H1 (cell line): ENCODE data around the gene ENTPD2. TPM values are rescaled to one million over a fixed set of nuclear protein-coding genes. Genes with fewer than 3 reads are reported as not detected.

Experiments
- CTCF ChIA-PET: fragments of 300-600 bp; sonication (Branson Sonifier 250); formaldehyde crosslinking; loops from one replicate; lab custom pipeline; 2021; ENCODE audit not compliant: partially characterized antibody; lab: Charles Lee
- POLR2A ChIA-PET: fragments of 300-600 bp; sonication (Branson Sonifier 250); formaldehyde crosslinking; loops from one replicate; lab custom pipeline; 2021; ENCODE audit warnings: inconsistent platforms; ENCODE audit not compliant: partially characterized antibody; lab: Charles Lee
- DNase-seq, 2 experiments: peaks; one replicate each; pipeline versions ENCODE4 v3.0.0 to v3.0.0-alpha.2; 2010 to 2022; ENCODE audit warnings: low spot score in 2 of 2, low read depth in 1 of 2, mixed read lengths in 1 of 2
- FAIRE-seq: peaks from 2 replicates; lab custom pipeline; 2011; peaks lifted over from hg19 to GRCh38; lab: Jason Lieb, UNC
- H2AFZ ChIP-seq: 2 replicates; pipeline ENCODE4 v1.8.1; 2012; ENCODE audit warnings: low read length, inconsistent platforms
- H2AK5ac ChIP-seq: 2 replicates; pipeline ENCODE4 v1.6.1; 2013; ENCODE audit warnings: low read depth, low read length
- H2BK120ac ChIP-seq: replicated peaks from 2 replicates; pipeline ENCODE3; 2013; ENCODE audit warnings: low read depth, low read length, inconsistent platforms
- H2BK12ac ChIP-seq: 2 replicates; pipeline ENCODE4 v1.6.1; 2013; ENCODE audit warnings: low read depth, low read length
- H2BK15ac ChIP-seq: 2 replicates; pipeline ENCODE4 v1.6.1; 2013; ENCODE audit warnings: low read length
- H2BK20ac ChIP-seq: 2 replicates; pipeline ENCODE4 v1.6.1; 2013; ENCODE audit warnings: low read length
- H2BK5ac ChIP-seq: 2 replicates; pipeline ENCODE4 v1.6.1; 2013; ENCODE audit warnings: low read depth, low read length
- H3K14ac ChIP-seq: 2 replicates; pipeline ENCODE4 v1.6.1; 2013; ENCODE audit warnings: inconsistent platforms; ENCODE audit not compliant: insufficient read length
- H3K18ac ChIP-seq: 2 replicates; pipeline ENCODE4 v1.6.1; 2013; ENCODE audit warnings: low read length; ENCODE audit errors: extremely low read depth
- H3K23ac ChIP-seq: 2 replicates; pipeline ENCODE4 v1.6.1; 2013; ENCODE audit warnings: inconsistent platforms; ENCODE audit not compliant: insufficient read length
- H3K23me2 ChIP-seq: 2 replicates; pipeline ENCODE4 v1.6.1; 2013; ENCODE audit warnings: low read depth, low read length
- H3K27ac ChIP-seq: 2 replicates; pipeline ENCODE4 v1.6.1; 2011; ENCODE audit warnings: low read depth, low read length, inconsistent platforms
- H3K27me3 ChIP-seq, 4 experiments: replicated peaks in 1 of 4; 1 replicate in 1 of 4; 2 replicates in 3 of 4; pipeline versions ENCODE4 v1.6.1 to v1.8.1; 2011 to 2013; ENCODE audit warnings: low read length in 3 of 4, mild to moderate bottlenecking in 3 of 4, inconsistent platforms in 2 of 4, mixed read lengths in 2 of 4, moderate library complexity in 1 of 4; ENCODE audit not compliant: control insufficient read depth in 3 of 4, insufficient read depth in 3 of 4; ENCODE audit errors: extremely low read depth in 1 of 4
- H3K36me3 ChIP-seq, 4 experiments: 2 replicates each; pipeline versions ENCODE4 v1.6.1 to v1.8.1; 2011 to 2013; ENCODE audit warnings: mild to moderate bottlenecking in 4 of 4, low read length in 3 of 4, moderate library complexity in 2 of 4, control low read depth in 1 of 4, inconsistent platforms in 1 of 4; ENCODE audit not compliant: insufficient read depth in 4 of 4, control insufficient read depth in 2 of 4
- H3K4ac ChIP-seq: replicated peaks from 2 replicates; pipeline ENCODE3; 2013; ENCODE audit warnings: low read length, low read depth, mixed read lengths, inconsistent platforms; ENCODE audit not compliant: insufficient read length
- H3K4me1 ChIP-seq, 4 experiments: replicated peaks in 1 of 4; 1 replicate in 1 of 4; 2 replicates in 3 of 4; pipeline versions ENCODE4 v1.6.1 to v1.8.1; 2011 to 2013; ENCODE audit warnings: low read length in 3 of 4, inconsistent platforms in 2 of 4, mixed read lengths in 1 of 4; ENCODE audit not compliant: insufficient read depth in 4 of 4, control insufficient read depth in 3 of 4
- H3K4me2 ChIP-seq, 2 experiments: 2 replicates each; pipeline versions ENCODE4 v1.6.1 to v1.8.1; 2011 to 2013; ENCODE audit warnings: low read depth in 2 of 2, low read length in 2 of 2, control low read depth in 1 of 2, inconsistent platforms in 1 of 2, mild to moderate bottlenecking in 1 of 2; ENCODE audit not compliant: insufficient read depth in 1 of 2
- H3K4me3 ChIP-seq, 4 experiments: fragments of 200-600, 300-600 bp in 1 of 4; sonication (generic), shearing (Covaris generic), sonication (Bioruptor Twin) in 1 of 4; 2 replicates each; pipeline versions ENCODE4 v1.5.1 to v1.8.1; 2011 to 2016; ENCODE audit warnings: low read length in 4 of 4, low read depth in 3 of 4, control low read depth in 2 of 4, inconsistent platforms in 2 of 4, mild to moderate bottlenecking in 2 of 4, mixed read lengths in 1 of 4, moderate library complexity in 1 of 4; ENCODE audit not compliant: insufficient read depth in 2 of 4; ENCODE audit errors: extremely low read depth in 1 of 4
- H3K56ac ChIP-seq: replicated peaks from 2 replicates; pipeline ENCODE3; 2013; ENCODE audit warnings: low read depth, mild to moderate bottlenecking, mixed read lengths, low read length, inconsistent platforms; ENCODE audit not compliant: insufficient read length
- H3K79me1 ChIP-seq: 2 replicates; pipeline ENCODE4 v1.6.1; 2013; ENCODE audit warnings: low read depth, low read length, control low read depth
- H3K79me2 ChIP-seq, 2 experiments: 2 replicates each; pipeline versions ENCODE4 v1.6.1 to v1.8.1; 2012 to 2013; ENCODE audit warnings: low read length in 2 of 2, mild to moderate bottlenecking in 2 of 2, inconsistent platforms in 1 of 2; ENCODE audit not compliant: insufficient read depth in 2 of 2, control insufficient read depth in 1 of 2
- H3K9ac ChIP-seq, 4 experiments: replicated peaks in 1 of 4; 1 replicate in 1 of 4; 2 replicates in 3 of 4; pipeline versions ENCODE4 v1.6.1 to v1.8.1; 2011 to 2013; ENCODE audit warnings: low read depth in 3 of 4, low read length in 3 of 4, control low read depth in 2 of 4, mild to moderate bottlenecking in 2 of 4, moderate library complexity in 2 of 4, inconsistent platforms in 1 of 4; ENCODE audit errors: extremely low read depth in 1 of 4
- H3K9me3 ChIP-seq, 2 experiments: 2 replicates each; pipeline versions ENCODE4 v1.6.1 to v1.8.1; 2012 to 2013; ENCODE audit warnings: mild to moderate bottlenecking in 2 of 2, moderate library complexity in 2 of 2, control low read depth in 1 of 2, inconsistent platforms in 1 of 2, low read depth in 1 of 2, low read length in 1 of 2, mixed read lengths in 1 of 2; ENCODE audit not compliant: insufficient read depth in 2 of 2
- H4K20me1 ChIP-seq, 2 experiments: replicated peaks in 1 of 2; 2 replicates each; pipeline versions ENCODE3 to v1.8.1; 2011 to 2013; ENCODE audit warnings: inconsistent platforms in 2 of 2, low read length in 2 of 2, mild to moderate bottlenecking in 1 of 2; ENCODE audit not compliant: insufficient read depth in 2 of 2, control insufficient read depth in 1 of 2
- H4K5ac ChIP-seq: 2 replicates; pipeline ENCODE4 v1.6.1; 2013; ENCODE audit warnings: low read length, low read depth, mixed read lengths, inconsistent platforms; ENCODE audit not compliant: insufficient read length
- H4K8ac ChIP-seq: 2 replicates; pipeline ENCODE4 v1.8.0; 2013; ENCODE audit warnings: mild to moderate bottlenecking, moderate library complexity, low read length, inconsistent platforms; ENCODE audit not compliant: insufficient read depth; ENCODE audit errors: extremely low read depth
- H4K91ac ChIP-seq: replicated peaks from 2 replicates; pipeline ENCODE3; 2013; ENCODE audit warnings: low read length, mixed read lengths, inconsistent platforms; ENCODE audit not compliant: insufficient read length
- CTBP2 ChIP-seq: IDR thresholded peaks from 2 replicates; pipeline ENCODE4 v1.7.0; 2011; ENCODE audit warnings: borderline replicate concordance, mild to moderate bottlenecking, moderate library complexity, mixed read lengths, low read length; ENCODE audit not compliant: insufficient read depth, insufficient read length
- WGBS, 2 experiments: shearing (Covaris generic) in 1 of 2; methylation state at CpG; one replicate each; pipeline versions ENCODE4 v1.1.6 to v1.1.7; 2013 to 2015; ENCODE audit warnings: low lambda C conversion rate in 2 of 2, mixed read lengths in 2 of 2, inconsistent platforms in 1 of 2, low coverage in 1 of 2, missing lambda C conversion rate in 1 of 2; ENCODE audit not compliant: insufficient replicate concordance in 2 of 2, insufficient coverage in 1 of 2, insufficient read length in 1 of 2; ENCODE audit errors: extremely low coverage in 1 of 2, missing lambda C conversion rate in 1 of 2; 5-methylcytosine and 5-hydroxymethylcytosine counted together
- polyA plus RNA-seq, 7 experiments: library from polyadenylated mRNA; depleted of rRNA in 3 of 7; stranded (reverse) in 5 of 7; unstranded in 2 of 7; fragments of >200 nt in 5 of 7; fragments of 200-250 nt in 2 of 7; gene quantifications; 1 replicate in 5 of 7; 2 replicates in 1 of 7; 4 replicates in 1 of 7; pipeline versions ENCODE4 v1.2.1 to v1.2.3, GENCODE V29; 2011 to 2013; ENCODE audit warnings: missing spikeins in 2 of 7, mixed read lengths in 2 of 7
- total RNA-seq: library from RNA; stranded (reverse); fragmentation: NEBNext Ultra II Directional; extraction: Animal tissue kit (Norgen Biotek cat#: 25700); gene quantifications from 2 replicates; pipeline ENCODE4 v1.2.1, GENCODE V29; 2021

The ENTPD2 gene
- total and polyA plus RNA-seq, 2 of the 8 experiments (the other 6 are each of a cell fraction or from before 2014, with no cell fraction given) = 0.65 to 3.8 TPM

DNA sequence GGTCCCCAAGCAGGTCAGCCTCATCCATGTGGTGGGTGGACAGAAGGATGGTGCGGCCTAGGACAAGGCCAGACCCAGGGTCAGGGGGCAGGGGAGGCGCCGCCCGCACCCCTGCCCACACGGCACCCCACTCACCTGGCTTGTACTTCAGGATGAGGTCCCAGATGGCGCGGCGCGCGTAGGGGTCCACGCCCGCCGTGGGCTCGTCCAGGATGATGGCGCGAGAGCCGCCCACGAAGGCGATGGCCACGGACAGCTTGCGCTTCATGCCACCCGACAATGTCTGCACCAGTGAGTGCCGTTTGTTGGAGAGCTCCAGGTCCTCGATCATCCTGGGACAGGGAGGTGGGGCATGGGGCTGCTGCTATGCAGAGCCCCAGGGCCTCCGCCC lies 38.3 kb downstream of the ENTPD2 start:
- no peak for TF ChIP-seq CTBP2
- TF ChIP-seq, all 59 proteins: peak for 0
- no peaks in the 10 kb centered on the region for H4K20me1 ChIP-seq
- no peak overlapping the region for H4K91ac ChIP-seq
- FAIRE-seq (no peak), DNase-seq (no peak)
- H2BK5ac ChIP-seq = no peak overlapping the region
- no peaks in the 10 kb centered on the region for H3K79me1 ChIP-seq
- no peak overlapping the region for H3K23ac ChIP-seq
- peaks cover 0 to 27% of the 10 kb centered on the region in 2 experiments; a peak in 2 of 4 replicates for H3K9me3 ChIP-seq
- no peak overlapping the region for H2BK120ac ChIP-seq
- H2BK20ac ChIP-seq = no peak overlapping the region
- 98% methylated on average over 21 of the region's 25 CpGs; no CpG with 5 or more reads in 1 of the 2 experiments for WGBS, 2 experiments
- H3K4me3 ChIP-seq = no peak overlapping the region
- no peak overlapping the region for H3K9ac ChIP-seq
- peaks cover 0 to 7% (median under 1%) of the 10 kb centered on the region in 4 experiments; a peak in 2 of 7 replicates for H3K4me1 ChIP-seq
- H2BK12ac ChIP-seq = no peak overlapping the region
- no peak overlapping the region for H2AFZ ChIP-seq
- peaks cover 0 to 13% (median 0%) of the 10 kb centered on the region in 4 experiments; a peak in 1 of 8 replicates for H3K36me3 ChIP-seq
- H3K27ac ChIP-seq = no peak overlapping the region
- no peaks in the 10 kb centered on the region; the same call in 1 of the 2 replicates for H3K23me2 ChIP-seq
- H3K14ac ChIP-seq = no peak overlapping the region
- POLR2A ChIA-PET = no interaction called here
- CTCF ChIA-PET = interaction anchor here (1.0 to 2.8 kb wide), 7 partner anchors 11 to 68 kb away, joined by 3 to 11 read pairs (median 5); no protein-coding TSS in a partner anchor
- no peaks in the 10 kb centered on the region for H3K79me2 ChIP-seq
- no peak overlapping the region for H3K56ac ChIP-seq
- H3K27me3 ChIP-seq = no peaks in the 10 kb centered on the region; a peak in 1 of 7 replicates
- no peak overlapping the region for H3K4ac ChIP-seq
- H4K5ac ChIP-seq = no peak overlapping the region
- H2BK15ac ChIP-seq = no peak overlapping the region
- H3K18ac ChIP-seq = no peak overlapping the region
- no peak overlapping the region for H3K4me2 ChIP-seq
- H4K8ac ChIP-seq = no peak overlapping the region
- H2AK5ac ChIP-seq = no peak overlapping the region
